AG08396 (cell line): ENCODE measurements around the gene MSL1.

Experiments used
- DNase-seq: peaks from one replicate; pipeline ENCODE4 v3.0.0; 2012; ENCODE audit warnings: low spot score, mixed read lengths

Gene MSL1, protein sequence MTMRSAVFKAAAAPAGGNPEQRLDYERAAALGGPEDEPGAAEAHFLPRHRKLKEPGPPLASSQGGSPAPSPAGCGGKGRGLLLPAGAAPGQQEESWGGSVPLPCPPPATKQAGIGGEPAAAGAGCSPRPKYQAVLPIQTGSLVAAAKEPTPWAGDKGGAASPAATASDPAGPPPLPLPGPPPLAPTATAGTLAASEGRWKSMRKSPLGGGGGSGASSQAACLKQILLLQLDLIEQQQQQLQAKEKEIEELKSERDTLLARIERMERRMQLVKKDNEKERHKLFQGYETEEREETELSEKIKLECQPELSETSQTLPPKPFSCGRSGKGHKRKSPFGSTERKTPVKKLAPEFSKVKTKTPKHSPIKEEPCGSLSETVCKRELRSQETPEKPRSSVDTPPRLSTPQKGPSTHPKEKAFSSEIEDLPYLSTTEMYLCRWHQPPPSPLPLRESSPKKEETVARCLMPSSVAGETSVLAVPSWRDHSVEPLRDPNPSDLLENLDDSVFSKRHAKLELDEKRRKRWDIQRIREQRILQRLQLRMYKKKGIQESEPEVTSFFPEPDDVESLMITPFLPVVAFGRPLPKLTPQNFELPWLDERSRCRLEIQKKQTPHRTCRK

DNA sequence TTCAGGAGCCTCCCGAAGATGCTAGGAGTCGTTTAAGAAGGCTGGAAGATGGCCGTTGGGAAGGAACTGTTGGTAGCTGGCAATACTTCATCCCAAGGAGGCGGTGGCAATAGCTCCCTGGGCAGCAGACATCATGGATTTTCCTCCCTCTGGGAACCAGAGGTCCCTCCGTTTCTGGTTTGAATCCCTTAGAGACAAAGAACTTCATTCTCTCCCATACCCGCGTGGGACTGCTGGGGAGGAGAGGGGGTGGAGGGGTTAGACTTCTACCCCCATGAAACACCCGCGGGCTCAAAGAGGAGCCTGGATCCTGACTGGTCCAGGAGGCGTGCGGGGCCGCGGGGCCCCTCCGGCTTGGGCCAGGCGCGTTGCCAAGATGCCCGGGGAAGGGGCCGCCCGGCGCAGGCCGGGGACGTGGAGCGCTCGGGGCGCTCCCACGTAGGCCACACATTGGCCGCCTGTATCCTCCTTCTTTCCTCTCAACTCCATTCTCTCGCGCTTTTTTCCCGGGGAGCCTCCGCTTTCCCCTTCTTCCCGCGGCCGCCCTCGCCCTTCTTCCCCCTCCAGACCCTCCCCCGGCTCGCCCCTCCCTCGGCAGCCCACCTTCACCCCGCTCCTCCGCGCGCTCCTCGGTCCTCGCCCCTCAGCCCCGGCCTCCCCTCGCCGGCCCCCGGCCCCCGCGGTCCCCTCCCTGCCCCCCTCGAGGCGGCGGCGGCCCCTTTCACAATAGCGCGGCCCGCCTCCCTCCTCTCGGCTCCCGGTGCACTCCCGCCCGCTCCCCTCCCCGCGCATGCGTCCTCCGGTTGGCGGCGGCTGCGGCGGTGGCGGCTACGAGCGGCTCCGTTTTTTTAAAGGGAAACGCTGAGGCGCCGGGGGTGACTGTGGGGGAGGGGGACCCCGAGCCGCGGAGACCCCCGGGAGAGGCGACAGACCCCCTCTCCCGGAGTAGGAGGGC lies at the start of gene MSL1:
TSS of gene MSL1 (plus strand) at position 791 of the 955 bp plus-strand sequence. CDS start 642 bp downstream, outside the sequence.
- peak; percentile 97 for DNase-seq

DNA sequence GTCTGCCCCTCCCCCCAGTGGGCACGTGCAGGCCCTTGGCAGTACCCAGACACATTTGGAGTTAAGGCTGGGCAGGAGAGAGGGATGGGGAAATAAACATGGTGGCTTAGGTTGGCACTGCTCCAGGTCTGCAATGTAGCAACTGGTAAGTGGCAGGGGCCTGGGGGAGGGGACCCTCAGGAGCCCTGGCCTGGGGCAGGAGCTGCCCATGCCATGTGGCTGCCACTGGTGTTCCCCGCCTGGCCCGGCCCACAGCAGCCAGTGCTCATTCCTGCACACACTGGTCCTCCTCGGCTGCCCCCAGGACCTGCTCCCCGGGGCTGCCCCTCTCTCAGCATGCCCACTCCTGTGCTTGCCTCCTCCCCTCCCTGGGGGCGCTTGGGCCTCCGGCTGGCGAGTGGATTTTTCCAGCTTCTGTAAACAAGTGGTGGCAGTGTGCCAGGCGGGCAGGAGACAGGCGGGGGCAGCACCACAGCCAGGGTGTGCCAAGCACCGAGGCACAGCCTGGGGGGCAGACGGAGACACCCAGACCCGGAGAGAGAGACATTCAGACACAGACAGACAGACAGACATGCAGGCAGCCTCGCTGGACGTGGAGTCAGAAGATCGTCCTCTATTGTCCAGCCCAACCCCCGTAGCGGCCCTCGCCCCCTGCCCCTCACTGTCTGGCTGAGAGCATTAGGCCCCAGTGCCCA lies 49.6 kb upstream of the MSL1 start:
- DNase-seq = no peak

- DNase-seq = no peak
These were observed 48.9 kb upstream of the MSL1 start for GRCh38 chr17:40072735-40073346.

DNA sequence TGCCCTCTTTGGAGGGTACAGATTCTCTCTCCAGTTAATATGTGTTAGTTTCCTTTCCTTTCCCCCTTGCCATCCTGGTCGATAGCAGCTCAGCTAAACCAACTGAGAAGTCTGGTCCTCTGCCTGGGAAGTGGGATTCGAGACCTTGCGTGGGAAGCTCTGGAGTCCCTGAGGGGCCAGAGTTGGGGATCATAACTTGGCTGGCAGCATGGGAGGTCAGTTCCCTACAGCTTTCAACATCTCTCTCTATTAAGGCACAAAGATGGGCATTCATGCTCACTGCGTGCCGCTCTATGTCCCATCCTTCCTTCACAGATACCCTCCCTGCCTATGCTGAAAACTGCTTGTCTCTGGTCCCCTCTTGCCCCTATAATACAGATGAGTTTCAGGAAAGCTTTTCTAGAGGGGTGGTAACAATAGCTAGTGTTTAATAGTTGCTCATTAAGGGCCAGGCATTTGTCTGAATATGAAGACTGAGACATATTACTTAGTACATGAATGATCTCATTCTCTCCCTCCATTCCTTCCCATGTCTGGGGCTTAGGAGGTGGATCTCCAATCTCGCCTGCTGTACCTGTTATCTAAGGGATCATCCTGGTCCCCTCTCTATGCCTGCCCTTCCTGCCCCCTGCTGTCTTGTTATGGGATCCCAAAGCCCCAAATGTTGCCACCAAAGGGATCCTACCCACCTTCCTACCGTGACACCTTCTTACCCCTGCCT lies 48.2 kb upstream of the MSL1 start:
- DNase-seq = no peak

GRCh38 chr17:40074175-40074512 lies 47.6 kb upstream of the MSL1 start:
- DNase-seq = no peak

GRCh38 chr17:40074871-40075200 lies 46.9 kb upstream of the MSL1 start:
- no peak for DNase-seq

GRCh38 chr17:40075201-40075941 lies 46.4 kb upstream of the MSL1 start:
- peak; percentile 67 for DNase-seq

- DNase-seq = no peak
These were observed 45.8 kb upstream of the MSL1 start for GRCh38 chr17:40075942-40076498.

GRCh38 chr17:40076591-40076990 lies 45.2 kb upstream of the MSL1 start:
- DNase-seq = no peak

DNA sequence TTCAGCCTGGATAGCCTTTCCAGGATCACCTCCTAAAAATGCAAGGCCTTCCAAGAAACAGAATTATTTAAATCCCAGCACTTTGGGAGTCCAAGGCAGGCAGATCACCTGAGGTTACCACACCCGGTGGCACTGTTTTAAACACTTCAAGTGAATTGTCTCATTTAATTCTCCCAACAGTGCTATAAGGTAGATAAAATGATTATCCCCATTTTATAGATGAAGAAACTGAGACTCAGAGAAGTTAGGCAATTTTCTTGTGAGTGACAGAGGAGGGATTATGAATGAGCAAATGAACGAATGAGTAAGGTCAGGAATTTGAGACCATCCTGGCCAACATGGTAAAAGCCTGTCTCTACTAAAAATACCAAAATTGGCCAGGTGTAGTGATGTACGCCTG lies 42.2 kb upstream of the MSL1 start:
- no peak for DNase-seq

GRCh38 chr17:40084477-40084876 lies 37.3 kb upstream of the MSL1 start:
- DNase-seq = no peak

- DNase-seq = peak; percentile 68
These were observed 35.4 kb upstream of the MSL1 start for GRCh38 chr17:40086150-40087044.

DNA sequence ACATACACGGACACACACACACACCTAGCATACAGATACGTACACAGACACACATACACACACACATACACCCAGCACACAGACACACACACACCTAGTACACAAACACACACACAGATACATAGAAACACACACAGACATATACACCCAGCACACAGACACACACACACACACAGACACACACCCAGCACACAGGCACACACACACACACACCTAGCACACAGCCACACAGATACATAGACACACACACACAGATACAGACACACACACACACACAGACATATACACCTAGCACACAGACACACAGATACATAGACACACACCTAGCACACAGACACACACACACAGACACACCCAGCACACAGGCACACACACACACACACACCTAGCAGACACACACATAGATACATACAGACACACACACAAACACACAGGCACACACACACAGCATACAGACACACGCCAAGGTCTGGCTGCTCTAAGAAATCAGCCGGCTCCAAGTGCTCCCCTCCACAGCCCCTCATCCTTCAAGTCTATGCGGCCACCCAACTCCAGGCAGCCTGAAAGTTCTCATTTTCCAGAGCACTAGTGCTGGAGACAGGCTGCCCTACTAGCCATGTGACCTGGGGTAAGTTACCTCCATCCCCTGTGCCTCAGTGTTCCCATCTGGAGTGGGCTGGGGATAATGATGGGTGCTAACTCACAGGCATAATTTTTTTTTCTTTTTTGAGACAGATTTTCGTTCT lies 34.5 kb upstream of the MSL1 start:
- DNase-seq = no peak

- DNase-seq = no peak
These were observed 33.7 kb upstream of the MSL1 start for GRCh38 chr17:40087903-40088718.

DNA sequence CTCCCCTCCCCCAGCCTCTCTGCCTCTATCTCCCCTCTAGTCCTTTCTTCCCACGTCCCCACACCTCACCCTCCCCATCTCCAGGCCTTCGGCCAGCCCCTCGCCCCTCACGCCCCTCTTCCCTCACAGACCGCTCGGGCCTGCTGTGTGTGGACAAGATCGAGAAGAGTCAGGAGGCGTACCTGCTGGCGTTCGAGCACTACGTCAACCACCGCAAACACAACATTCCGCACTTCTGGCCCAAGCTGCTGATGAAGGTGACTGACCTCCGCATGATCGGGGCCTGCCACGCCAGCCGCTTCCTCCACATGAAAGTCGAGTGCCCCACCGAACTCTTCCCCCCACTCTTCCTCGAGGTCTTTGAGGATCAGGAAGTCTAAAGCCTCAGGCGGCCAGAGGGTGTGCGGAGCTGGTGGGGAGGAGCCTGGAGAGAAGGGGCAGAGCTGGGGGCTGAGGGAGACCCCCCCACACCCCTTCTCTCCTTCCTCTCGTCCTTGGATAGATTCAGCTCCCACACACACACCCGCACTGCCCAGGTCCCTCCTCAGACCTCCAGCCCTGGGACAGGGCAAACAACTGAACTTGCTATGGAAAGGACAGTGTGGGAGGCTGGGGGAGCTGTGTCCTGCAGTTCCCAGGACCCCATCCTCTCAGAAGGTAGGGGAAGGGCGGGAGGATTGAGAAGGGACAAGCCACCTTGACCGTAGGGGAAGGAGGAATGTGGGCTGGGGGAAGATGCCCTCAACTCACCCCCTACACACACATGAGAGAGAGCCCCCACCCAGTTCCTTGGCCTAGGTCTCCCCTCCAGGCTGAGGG lies 32.5 kb upstream of the MSL1 start:
- no peak for DNase-seq
